ENCODE measurements around the gene TAF11L13. TPM values are rescaled to one million over a fixed set of nuclear protein-coding genes. Genes with fewer than 3 reads are reported as not detected.

The TAF11L13 gene
- total and polyA plus RNA-seq, 7 donors: not detected

DNA sequence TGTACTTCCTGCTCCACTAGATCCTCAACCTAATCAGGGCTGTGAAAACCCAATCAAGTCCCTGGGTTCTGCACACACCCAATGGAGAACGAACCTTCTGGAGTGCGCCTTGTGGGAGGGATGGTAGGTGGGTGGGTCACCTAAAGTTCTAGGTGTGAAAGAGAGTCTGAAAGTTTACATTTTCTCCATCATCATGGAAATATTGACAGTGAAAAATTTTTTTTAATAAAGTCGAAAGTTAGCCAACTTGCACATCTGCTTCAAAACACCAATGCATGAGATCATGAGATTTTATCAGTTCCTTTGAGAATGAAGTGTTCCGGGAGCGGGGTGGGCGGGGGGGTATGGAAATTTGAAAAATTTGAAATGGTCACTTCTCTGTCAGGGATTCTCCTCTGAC lies 24.0 kb downstream of the TAF11L13 start:
- ATAC-seq: no peak
- H3K36me3 ChIP-seq (ENCODE audit: insufficient read depth in 1 of 2, low read depth in 1 of 2): no peaks in the 10 kb centered on the region
- H3K9me3 ChIP-seq: no peaks in the 10 kb centered on the region
- no peak overlapping the region for H3K27ac ChIP-seq
- no peaks in the 10 kb centered on the region for H3K4me1 ChIP-seq
- no peak for TF ChIP-seq CTCF (IDR thresholded peaks at IDR 0.05)
- 61 to 65% (median 64%) methylated on average over 6 of the region's 6 CpGs for WGBS, 3 donors
- no peak for DNase-seq
- H3K27me3 ChIP-seq (ENCODE audit: insufficient read depth in 3 of 3, low read length in 2 of 3): no peaks in the 10 kb centered on the region
- no peak overlapping the region for H3K4me3 ChIP-seq
- intact Hi-C loops (cut with DNase I): no loop called here

DNA sequence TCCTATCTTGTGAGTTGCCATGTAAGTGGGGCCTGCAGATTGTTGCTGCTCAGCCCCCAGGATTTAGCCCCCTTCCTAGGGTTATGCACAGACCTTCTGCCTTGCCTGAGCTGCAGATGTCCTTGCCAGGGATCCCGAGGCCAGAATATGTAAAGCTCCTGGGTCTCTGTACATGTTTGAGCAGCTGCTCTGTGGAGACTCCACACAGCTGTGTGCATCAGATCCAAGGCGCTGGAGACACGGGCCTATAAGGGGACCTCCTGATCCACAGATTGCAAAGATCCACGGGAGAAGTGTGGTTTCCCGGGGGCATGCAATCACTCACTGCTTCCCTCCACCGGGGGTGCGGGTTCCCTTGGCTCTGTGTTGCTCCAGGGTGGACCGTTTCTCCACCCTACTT lies 31.3 kb downstream of the TAF11L13 start:
- Histone ChIP-seq H3K4me3 (no peak overlapping the region), H3K4me1 (no peaks in the 10 kb centered on the region), H3K36me3 (ENCODE audit: insufficient read depth in 1 of 2, low read depth in 1 of 2) (no peaks in the 10 kb centered on the region), H3K27me3 (ENCODE audit: insufficient read depth in 3 of 3, low read length in 2 of 3) (no peaks in the 10 kb centered on the region), H3K27ac (no peak overlapping the region), H3K9me3 (no peaks in the 10 kb centered on the region)
- intact Hi-C loops (cut with DNase I): no loop called here
- no peak for TF ChIP-seq CTCF (IDR thresholded peaks at IDR 0.05)
- WGBS, 3 donors: 45 to 52% (median 49%) methylated on average over 8 of the region's 8 CpGs
- ATAC-seq: no peak
- DNase-seq: no peak

DNA sequence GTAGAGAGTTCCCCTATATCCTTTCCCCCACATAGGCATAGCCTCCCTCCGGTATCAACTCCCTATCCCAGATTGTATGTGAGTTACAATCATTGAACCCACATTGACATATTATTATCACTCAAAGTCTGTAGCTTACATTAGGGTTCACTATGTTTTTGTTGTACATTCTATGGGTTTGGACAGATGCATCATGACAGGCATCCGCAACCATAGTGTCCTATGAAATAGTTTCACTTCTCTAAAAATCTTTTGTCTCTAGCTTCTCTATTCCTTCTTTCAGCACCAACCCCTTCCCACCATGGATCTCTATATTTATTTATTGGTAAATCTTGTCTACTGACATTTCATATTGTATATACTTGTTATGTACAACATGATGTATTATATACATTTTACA lies 33.9 kb downstream of the TAF11L13 start:
- Histone ChIP-seq H3K27me3 (ENCODE audit: insufficient read depth in 3 of 3, low read length in 2 of 3) (no peaks in the 10 kb centered on the region), H3K36me3 (ENCODE audit: insufficient read depth in 1 of 2, low read depth in 1 of 2) (no peaks in the 10 kb centered on the region), H3K9me3 (no peaks in the 10 kb centered on the region), H3K4me1 (no peaks in the 10 kb centered on the region), H3K27ac (no peak overlapping the region), H3K4me3 (no peak overlapping the region)
- no peak for DNase-seq
- no peak for TF ChIP-seq CTCF (IDR thresholded peaks at IDR 0.05)
- no peak for ATAC-seq
- whole genome bisulfite sequencing, 3 donors: 95 to 99% (median 97%) methylated on average over 2 of the region's 2 CpGs
- intact Hi-C loops (cut with DNase I): no loop called here

DNA sequence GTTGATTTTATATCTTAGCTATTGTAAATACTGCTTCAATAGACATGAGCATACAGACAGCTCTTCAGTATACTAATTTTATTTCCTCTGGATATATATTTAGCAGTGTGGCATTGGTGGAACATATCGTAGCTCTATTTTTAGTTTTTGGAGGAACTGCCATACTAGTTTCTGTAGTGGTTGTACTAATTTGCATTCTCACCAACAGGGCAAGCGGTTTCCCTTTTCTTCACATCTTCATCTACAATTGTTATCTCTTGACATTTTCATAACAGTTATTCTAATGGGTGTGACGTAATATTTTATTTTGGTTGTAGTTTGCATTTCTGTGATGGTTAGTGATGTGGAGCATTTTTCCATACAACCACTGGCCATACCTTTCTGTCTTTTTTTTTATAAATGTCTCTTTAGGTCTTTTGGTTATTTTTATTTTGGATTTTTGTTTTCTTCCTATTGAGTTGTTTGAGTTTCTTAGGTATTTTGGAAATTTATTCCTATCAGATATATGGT lies 34.9 kb downstream of the TAF11L13 start:
- WGBS, 3 donors: 88 to 96% (median 93%) methylated on average over 3 of the region's 3 CpGs

More for the DNA sequence above, 34.9 kb downstream of the TAF11L13 start:
- H3K27ac ChIP-seq: no peak overlapping the region
- ATAC-seq (no peak), DNase-seq (no peak)
- no peaks in the 10 kb centered on the region for H3K27me3 ChIP-seq (ENCODE audit: insufficient read depth in 3 of 3, low read length in 2 of 3)
- H3K36me3 ChIP-seq (ENCODE audit: insufficient read depth in 1 of 2, low read depth in 1 of 2): no peaks in the 10 kb centered on the region
- TF ChIP-seq CTCF (IDR thresholded peaks at IDR 0.05): no peak
- no peaks in the 10 kb centered on the region for H3K4me1 ChIP-seq
- intact Hi-C loops (cut with DNase I): no loop called here
- H3K4me3 ChIP-seq: no peak overlapping the region
- H3K9me3 ChIP-seq: no peaks in the 10 kb centered on the region
